ENCODE results near the gene PEX19.
A peak's percentile ranks its signal among the peaks of the same experiment; 100 is the strongest.

Gene PEX19

DNA sequence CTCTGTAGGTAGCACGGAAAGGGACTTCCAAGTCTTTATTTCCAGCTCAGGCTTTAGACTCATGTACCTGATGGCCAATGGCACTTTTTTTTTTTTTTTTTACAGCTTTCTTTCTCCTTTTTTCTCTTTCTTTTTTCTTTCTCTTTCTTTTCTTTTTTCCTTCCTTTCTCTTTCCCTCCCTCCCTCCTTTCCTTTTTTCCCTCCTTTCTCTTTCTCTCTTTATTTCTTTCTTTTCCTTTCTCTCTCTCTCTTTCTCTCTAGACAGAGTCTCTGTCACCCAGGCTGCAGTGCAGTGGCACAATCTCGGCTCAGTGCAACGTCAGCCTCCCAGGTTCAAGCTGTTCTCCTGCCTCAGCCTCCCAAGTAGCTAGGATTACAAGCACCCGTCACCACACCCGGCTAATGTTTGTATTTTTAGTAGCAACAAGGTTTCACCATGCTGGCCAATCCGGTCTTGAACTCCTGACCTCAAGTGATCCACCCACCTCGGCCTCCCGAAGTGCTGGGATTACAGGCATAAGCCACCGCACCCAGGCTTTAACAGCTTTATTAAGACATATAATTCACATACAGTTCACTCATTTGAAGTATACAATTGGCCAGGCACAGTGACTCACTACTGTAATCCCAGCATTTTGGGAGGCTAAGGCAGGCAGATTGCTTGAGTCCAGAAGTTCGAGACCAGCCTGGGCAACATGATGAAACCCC is 17.5 kb downstream of the PEX19 start:
- no peaks in the 10 kb centered on the region for H3K36me3 ChIP-seq (replicated peaks)

DNA sequence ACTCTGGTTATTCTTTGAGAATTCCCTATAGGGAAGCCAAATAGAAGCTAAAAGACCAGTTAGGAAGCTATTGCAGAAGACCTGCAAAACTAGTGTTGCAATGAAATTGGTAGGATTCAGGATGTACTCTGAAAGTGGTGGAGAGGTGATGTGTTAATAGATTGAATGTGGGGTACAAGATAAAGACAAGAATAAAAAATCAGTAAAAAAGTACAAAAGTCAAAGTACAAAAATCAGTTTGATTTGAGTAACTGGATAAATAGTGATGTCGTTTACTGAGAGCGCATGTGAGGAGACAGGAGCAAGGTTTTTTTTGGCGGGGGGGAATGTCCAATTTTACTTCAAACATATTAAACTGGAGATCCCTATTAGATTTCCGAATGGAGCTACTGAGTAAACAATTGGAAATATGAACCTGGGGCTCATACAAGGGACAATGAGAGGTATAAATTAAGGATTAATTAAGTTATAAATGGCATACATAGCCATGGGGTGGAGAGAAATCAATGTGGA is 20.1 kb downstream of the PEX19 start:
- in situ Hi-C loops (cut with HindIII; ENCODE audit: low pct_ligation_motif_present, low sequenced_read_pairs): no loop called here
- Histone ChIP-seq H3K27ac (no peak overlapping the region), H3K27me3 (replicated peaks) (no peaks in the 10 kb centered on the region), H3K36me3 (replicated peaks) (no peaks in the 10 kb centered on the region), H3K4me3 (ENCODE audit: low read depth, low read length) (no peak overlapping the region)
- TF ChIP-seq, protein P1, sequence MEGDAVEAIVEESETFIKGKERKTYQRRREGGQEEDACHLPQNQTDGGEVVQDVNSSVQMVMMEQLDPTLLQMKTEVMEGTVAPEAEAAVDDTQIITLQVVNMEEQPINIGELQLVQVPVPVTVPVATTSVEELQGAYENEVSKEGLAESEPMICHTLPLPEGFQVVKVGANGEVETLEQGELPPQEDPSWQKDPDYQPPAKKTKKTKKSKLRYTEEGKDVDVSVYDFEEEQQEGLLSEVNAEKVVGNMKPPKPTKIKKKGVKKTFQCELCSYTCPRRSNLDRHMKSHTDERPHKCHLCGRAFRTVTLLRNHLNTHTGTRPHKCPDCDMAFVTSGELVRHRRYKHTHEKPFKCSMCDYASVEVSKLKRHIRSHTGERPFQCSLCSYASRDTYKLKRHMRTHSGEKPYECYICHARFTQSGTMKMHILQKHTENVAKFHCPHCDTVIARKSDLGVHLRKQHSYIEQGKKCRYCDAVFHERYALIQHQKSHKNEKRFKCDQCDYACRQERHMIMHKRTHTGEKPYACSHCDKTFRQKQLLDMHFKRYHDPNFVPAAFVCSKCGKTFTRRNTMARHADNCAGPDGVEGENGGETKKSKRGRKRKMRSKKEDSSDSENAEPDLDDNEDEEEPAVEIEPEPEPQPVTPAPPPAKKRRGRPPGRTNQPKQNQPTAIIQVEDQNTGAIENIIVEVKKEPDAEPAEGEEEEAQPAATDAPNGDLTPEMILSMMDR (IDR thresholded peaks at IDR 0.05; ENCODE audit: low read depth, low read length, missing control alignments): no peak
- no peak for DNase-seq

More for the DNA sequence above, 17.5 kb downstream of the PEX19 start:
- H3K27me3 ChIP-seq (replicated peaks): no peaks in the 10 kb centered on the region
- H3K27ac ChIP-seq: no peak overlapping the region
- in situ Hi-C loops (cut with HindIII; ENCODE audit: low pct_ligation_motif_present, low sequenced_read_pairs): no loop called here
- DNase-seq: no peak
- no peak overlapping the region for H3K4me3 ChIP-seq (ENCODE audit: low read depth, low read length)
- TF ChIP-seq, protein P1 (IDR thresholded peaks at IDR 0.05; ENCODE audit: low read depth, low read length, missing control alignments): no peak

DNA sequence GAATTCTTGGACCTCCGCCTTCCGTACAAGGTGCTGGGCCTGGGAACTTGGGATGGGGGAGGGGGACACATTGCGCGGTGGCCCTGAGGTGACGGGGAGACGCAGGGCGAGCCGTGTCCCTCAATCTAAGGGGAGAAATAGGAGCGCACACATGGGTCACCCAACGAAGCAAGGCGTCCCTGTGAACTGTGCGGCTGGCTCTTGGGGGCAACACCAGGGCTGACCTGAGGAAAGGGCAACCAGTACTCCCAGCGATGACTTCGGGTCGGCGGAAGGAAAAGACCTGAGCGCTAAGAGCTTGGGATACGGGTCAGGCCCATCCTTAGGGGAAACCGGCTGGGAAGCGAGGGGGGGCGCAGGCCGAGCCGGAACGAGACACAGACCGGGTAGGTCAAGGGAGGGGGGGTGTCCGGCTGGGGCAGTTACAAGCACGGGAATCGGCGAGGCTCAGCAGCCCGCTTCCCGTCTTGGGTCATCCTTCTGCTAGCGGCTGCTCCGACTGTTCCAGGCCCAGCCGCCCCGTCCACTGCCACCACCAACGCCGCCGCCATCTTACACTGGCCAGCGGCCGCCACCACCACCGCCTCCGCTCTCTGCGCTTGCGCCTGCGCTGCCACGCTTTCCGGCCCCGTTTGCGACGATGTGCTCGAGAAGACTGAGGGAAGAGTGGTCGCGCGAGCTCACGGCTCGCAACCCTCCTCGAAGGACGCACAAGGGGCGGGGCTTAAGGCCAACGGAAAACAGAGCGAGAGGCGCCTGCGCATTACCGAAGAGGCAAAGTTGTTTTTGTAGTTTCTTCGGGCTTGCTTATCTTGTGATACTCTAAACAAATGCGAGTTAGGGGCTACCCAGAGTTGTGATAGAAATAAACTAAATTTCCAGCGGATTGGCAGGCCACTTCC is 22.8 kb downstream of the PEX19 start, which contains the start of gene DCAF8:
TSS of gene DCAF8 (minus strand) at position 657 of the 902 bp plus-strand sequence. CDS start 18,541 bp downstream, outside the sequence.
- H3K27ac ChIP-seq: peak within 1 kb of the TSS; percentile 98
- peak; percentile 95 for DNase-seq
- peak within 1 kb of the TSS; percentile 100 for H3K4me3 ChIP-seq (ENCODE audit: low read depth, low read length)
- in situ Hi-C loops (cut with HindIII; ENCODE audit: low pct_ligation_motif_present, low sequenced_read_pairs): no loop called here
- no peaks in the 10 kb centered on the region for H3K36me3 ChIP-seq (replicated peaks)
- TF ChIP-seq, protein P1 (IDR thresholded peaks at IDR 0.05; ENCODE audit: low read depth, low read length, missing control alignments): no peak
- H3K27me3 ChIP-seq (replicated peaks): no peaks in the 10 kb centered on the region

DNA sequence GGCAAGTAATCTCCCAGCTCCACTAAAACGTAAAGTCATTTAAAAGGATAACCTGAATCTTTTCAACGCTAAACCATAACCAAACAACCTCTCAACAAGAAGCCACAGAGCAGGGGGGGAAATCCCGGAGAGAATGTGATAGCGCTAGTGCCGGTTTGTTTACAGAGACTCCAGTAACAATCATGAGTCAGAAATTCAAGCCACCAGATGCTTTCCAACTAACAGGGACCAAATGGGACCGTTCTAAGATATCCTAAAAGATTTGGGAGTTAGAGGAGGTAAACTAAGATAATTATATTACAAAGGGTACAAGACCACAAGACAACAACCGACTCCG is 23.4 kb downstream of the PEX19 start:
- peak overlapping the region; percentile 98 for H3K27ac ChIP-seq
- H3K27me3 ChIP-seq (replicated peaks): no peaks in the 10 kb centered on the region
- TF ChIP-seq, protein P1 (IDR thresholded peaks at IDR 0.05; ENCODE audit: low read depth, low read length, missing control alignments): no peak
- no peaks in the 10 kb centered on the region for H3K36me3 ChIP-seq (replicated peaks)
- H3K4me3 ChIP-seq (ENCODE audit: low read depth, low read length): peak overlapping the region; percentile 100
- in situ Hi-C loops (cut with HindIII; ENCODE audit: low pct_ligation_motif_present, low sequenced_read_pairs): no loop called here
- peak; percentile 89 for DNase-seq

DNA sequence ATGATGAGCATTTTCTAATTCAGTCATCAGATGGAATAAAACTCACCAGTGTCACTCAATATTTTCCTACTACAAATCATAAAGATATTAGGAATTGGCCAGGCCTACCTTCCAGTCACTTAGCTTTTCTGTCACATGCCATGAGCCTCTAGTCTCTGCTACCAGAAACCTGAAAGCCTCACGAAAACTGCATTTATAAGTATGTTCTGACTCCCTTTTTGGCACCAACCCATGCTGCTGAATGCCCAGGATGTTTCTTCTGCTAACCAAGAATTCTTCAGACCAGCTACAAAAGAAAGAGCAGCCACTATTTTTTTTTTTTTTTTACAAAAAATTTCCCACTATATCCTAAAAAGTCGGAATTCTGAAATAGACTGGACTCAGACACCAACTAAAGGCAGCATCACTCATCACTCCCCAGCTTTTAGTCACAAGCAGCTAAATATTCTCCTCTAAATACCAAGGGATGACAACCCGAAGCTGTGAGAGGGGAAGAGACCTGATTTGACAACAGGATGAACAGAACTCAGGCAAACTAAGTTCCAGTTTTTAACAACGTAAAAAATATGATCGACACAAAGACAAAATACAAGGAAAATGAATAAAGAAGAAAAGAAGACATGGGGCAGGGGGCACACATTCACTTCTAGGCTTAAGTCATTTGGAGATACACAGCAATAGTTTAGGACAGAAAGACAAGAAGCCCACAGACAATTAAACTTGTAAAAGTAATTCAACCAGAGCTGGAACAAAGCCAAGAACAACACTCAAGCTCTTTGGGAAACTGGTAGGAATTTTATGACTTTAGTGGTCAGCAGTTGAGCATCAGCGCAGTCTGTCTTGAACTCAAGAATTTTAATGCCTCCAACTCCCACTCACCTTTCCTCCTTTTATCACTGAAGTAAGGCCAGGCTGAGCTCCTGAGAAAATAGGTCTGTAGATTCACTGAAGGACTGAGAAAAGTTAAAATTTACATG is 24.2 kb downstream of the PEX19 start:
- TF ChIP-seq, protein P1 (IDR thresholded peaks at IDR 0.05; ENCODE audit: low read depth, low read length, missing control alignments): no peak
- DNase-seq: peak; percentile 74
- H3K27me3 ChIP-seq (replicated peaks): no peaks in the 10 kb centered on the region
- peak overlapping the region; percentile 100 for H3K4me3 ChIP-seq (ENCODE audit: low read depth, low read length)
- in situ Hi-C loops (cut with HindIII; ENCODE audit: low pct_ligation_motif_present, low sequenced_read_pairs): no loop called here
- H3K27ac ChIP-seq: peak overlapping the region; percentile 98
- no peaks in the 10 kb centered on the region for H3K36me3 ChIP-seq (replicated peaks)
